Ramos (cell line): Measurements from ENCODE around the gene SHROOM4.

Experiments
- in situ Hi-C: fragments of 300-500 bp; cut with MboI; formaldehyde crosslinking; loops from one replicate; pipeline ENCODE4 v1.14.3; 2022; ENCODE audit warnings: low sequenced_read_pairs; ENCODE audit not compliant: unreplicated experiment

Gene SHROOM4

GRCh38 chrX:50779694-50780093, 34.3 kb downstream of the SHROOM4 start:
- in situ Hi-C loops, result no loop called here

- in situ Hi-C loops, result no loop called here
Observed at GRCh38 chrX:50778272-50778671, 35.7 kb downstream of the SHROOM4 start.

GRCh38 chrX:50776248-50776647, 37.7 kb downstream of the SHROOM4 start:
- in situ Hi-C loops, result no loop called here

GRCh38 chrX:50771382-50771781, 42.6 kb downstream of the SHROOM4 start:
- in situ Hi-C loops, result no loop called here

- in situ Hi-C loops, result no loop called here
Observed at GRCh38 chrX:50770702-50771101, 43.3 kb downstream of the SHROOM4 start.

- in situ Hi-C loops, result no loop called here
Observed at GRCh38 chrX:50769389-50770063, 44.5 kb downstream of the SHROOM4 start.

- in situ Hi-C loops, result no loop called here
Observed at GRCh38 chrX:50768801-50769200, 45.2 kb downstream of the SHROOM4 start.

GRCh38 chrX:50765986-50766385, 48.0 kb downstream of the SHROOM4 start:
- in situ Hi-C loops, result no loop called here

GRCh38 chrX:50762578-50762977, 51.4 kb downstream of the SHROOM4 start:
- in situ Hi-C loops, result no loop called here

- in situ Hi-C loops, result no loop called here
Observed at GRCh38 chrX:50756276-50756675, 57.7 kb downstream of the SHROOM4 start.

- in situ Hi-C loops, result no loop called here
Observed at GRCh38 chrX:50751091-50751490, 62.9 kb downstream of the SHROOM4 start.

GRCh38 chrX:50747471-50747900, 66.5 kb downstream of the SHROOM4 start:
- in situ Hi-C loops, result no loop called here

GRCh38 chrX:50736656-50737055, 77.3 kb downstream of the SHROOM4 start:
- in situ Hi-C loops, result no loop called here

- in situ Hi-C loops, result no loop called here
Observed at GRCh38 chrX:50726296-50726695, 87.7 kb downstream of the SHROOM4 start.

GRCh38 chrX:50725310-50725709, 88.7 kb downstream of the SHROOM4 start:
- in situ Hi-C loops, result no loop called here

GRCh38 chrX:50723006-50723405, 91.0 kb downstream of the SHROOM4 start:
- in situ Hi-C loops, result no loop called here

- in situ Hi-C loops, result no loop called here
Observed at GRCh38 chrX:50721764-50722521, 92.1 kb downstream of the SHROOM4 start.

- in situ Hi-C loops, result no loop called here
Observed at GRCh38 chrX:50719614-50720013, 94.4 kb downstream of the SHROOM4 start.

GRCh38 chrX:50718776-50719175, 95.2 kb downstream of the SHROOM4 start:
- in situ Hi-C loops, result no loop called here

GRCh38 chrX:50716706-50717105, 97.3 kb downstream of the SHROOM4 start:
- in situ Hi-C loops, result no loop called here

- in situ Hi-C loops, result no loop called here
Observed at GRCh38 chrX:50712777-50713176, 101.2 kb downstream of the SHROOM4 start.

GRCh38 chrX:50711907-50712306, 102.1 kb downstream of the SHROOM4 start:
- in situ Hi-C loops, result no loop called here
